WTC11 (cell line): ENCODE measurements around the gene P2RY11. TPM values are rescaled to one million over a fixed set of nuclear protein-coding genes. Genes with fewer than 3 reads are reported as not detected.

Experiments
- ATAC-seq: fragments of 200-7000 bp; cut with Tn5 transposase; 2 replicates; pipeline ENCODE4 v1.10.0; 2021; ENCODE audit warnings: mild to moderate bottlenecking, moderate library complexity
- CTCF ChIA-PET: fragments of 300-600 bp; sonication (Branson Sonifier 250); formaldehyde crosslinking; loops from one replicate; lab custom pipeline; 2021; ENCODE audit warnings: antibody characterized with exemption; lab: Charles Lee
- POLR2A ChIA-PET: fragments of 350-600 bp; sonication (Branson Sonifier 250); formaldehyde crosslinking; loops from one replicate; lab custom pipeline; 2021; ENCODE audit warnings: antibody characterized with exemption; lab: Charles Lee
- DNase-seq: peaks from one replicate; pipeline ENCODE4 v3.0.0; 2021; ENCODE audit warnings: low spot score
- H3K27ac Mint-ChIP-seq: 2 replicates; pipeline ENCODE4 v1.8.0; 2021; ENCODE audit warnings: mixed read lengths
- H3K27me3 Mint-ChIP-seq: 2 replicates; pipeline ENCODE4 v1.8.0; 2021; ENCODE audit warnings: low read depth, mild to moderate bottlenecking, moderate library complexity, mixed read lengths
- H3K36me3 Mint-ChIP-seq: 2 replicates; pipeline ENCODE4 v1.8.0; 2021; ENCODE audit warnings: mixed read lengths
- H3K4me1 Mint-ChIP-seq: 2 replicates; pipeline ENCODE4 v1.8.0; 2022; ENCODE audit warnings: mixed read lengths
- H3K4me3 Mint-ChIP-seq: 2 replicates; pipeline ENCODE4 v1.8.0; 2021; ENCODE audit warnings: mild to moderate bottlenecking, moderate library complexity, mixed read lengths
- H3K9me3 Mint-ChIP-seq: 2 replicates; pipeline ENCODE4 v1.8.0; 2021; ENCODE audit warnings: mixed read lengths
- CREB1 ChIP-seq: sonication (generic); formaldehyde crosslinking; IDR thresholded peaks from 2 replicates; pipeline ENCODE4 v1.8.0; 2023; ENCODE audit warnings: mild to moderate bottlenecking, missing genetic modification reagents
- CREM ChIP-seq: sonication (generic); formaldehyde crosslinking; IDR thresholded peaks from 2 replicates; pipeline ENCODE4 v1.8.1; 2022; ENCODE audit warnings: mild to moderate bottlenecking, missing genetic modification reagents, moderate library complexity
- EMX1 ChIP-seq: fragments of 250-450 bp; sonication (Bioruptor Pico); IDR thresholded peaks from 2 replicates; pipeline ENCODE4 v1.8.0; 2021; ENCODE audit warnings: mild to moderate bottlenecking
- JUN ChIP-seq: sonication (generic); formaldehyde crosslinking; IDR thresholded peaks from 2 replicates; pipeline ENCODE4 v1.8.0; 2023; ENCODE audit warnings: mild to moderate bottlenecking, missing genetic modification reagents
- MYBL2 ChIP-seq: sonication (generic); formaldehyde crosslinking; IDR thresholded peaks from 2 replicates; pipeline ENCODE4 v1.8.1; 2023; ENCODE audit warnings: mild to moderate bottlenecking, moderate library complexity, missing genetic modification reagents
- NFATC4 ChIP-seq: fragments of 250-450 bp; sonication (Bioruptor Pico); IDR thresholded peaks from 2 replicates; pipeline ENCODE4 v1.9.0; 2021; ENCODE audit warnings: mild to moderate bottlenecking
- NFE2L1 ChIP-seq: sonication (generic); formaldehyde crosslinking; IDR thresholded peaks from 2 replicates; pipeline ENCODE4 v1.8.1; 2023; ENCODE audit warnings: missing genetic modification reagents
- SP1 ChIP-seq: sonication (generic); formaldehyde crosslinking; conservative IDR thresholded peaks from 2 replicates; pipeline ENCODE4 v1.8.1; 2022; ENCODE audit warnings: missing genetic modification reagents
- TCF7 ChIP-seq: sonication (generic); formaldehyde crosslinking; IDR thresholded peaks from 2 replicates; pipeline ENCODE4 v1.8.0; 2022; ENCODE audit warnings: mild to moderate bottlenecking, low read depth, missing genetic modification reagents, moderate library complexity
- TP53 ChIP-seq: sonication (generic); formaldehyde crosslinking; IDR thresholded peaks from 2 replicates; pipeline ENCODE4 v1.8.1; 2023; ENCODE audit warnings: mild to moderate bottlenecking, missing genetic modification reagents
- ZNF219 ChIP-seq: sonication (generic); formaldehyde crosslinking; IDR thresholded peaks from 2 replicates; pipeline ENCODE4 v1.8.0; 2023; ENCODE audit warnings: missing genetic modification reagents, mild to moderate bottlenecking, borderline replicate concordance
- ZNF263 ChIP-seq: sonication (generic); formaldehyde crosslinking; IDR thresholded peaks from 2 replicates; pipeline ENCODE4 v1.8.1; 2022; ENCODE audit warnings: low read depth, mild to moderate bottlenecking, moderate library complexity, missing genetic modification reagents
- ZNF423 ChIP-seq: fragments of 250-450 bp; sonication (Bioruptor Pico); IDR thresholded peaks from 2 replicates; pipeline ENCODE4 v2.1.2; 2022; ENCODE audit warnings: mild to moderate bottlenecking, moderate library complexity
- ZNF671 ChIP-seq: fragments of 250-450 bp; sonication (Bioruptor Pico); IDR thresholded peaks from 2 replicates; pipeline ENCODE4 v1.8.0; 2021; ENCODE audit warnings: mild to moderate bottlenecking
- total RNA-seq: library from RNA; stranded (reverse); gene quantifications from 3 replicates; pipeline ENCODE4 v1.2.3, GENCODE V29; 2021
- TF ChIP-seq, protein P1 (sequence below): sonication (generic); formaldehyde crosslinking; IDR thresholded peaks from 2 replicates; pipeline ENCODE4 v1.8.0; 2022; ENCODE audit warnings: missing genetic modification reagents
- TF ChIP-seq, protein P2 (sequence below): sonication (generic); formaldehyde crosslinking; IDR thresholded peaks from 2 replicates; pipeline ENCODE4 v1.8.1; 2023; ENCODE audit warnings: mild to moderate bottlenecking, missing genetic modification reagents, moderate library complexity
- TF ChIP-seq, protein P3 (sequence below): fragments of 250-450 bp; sonication (Bioruptor Pico); IDR thresholded peaks from 2 replicates; pipeline ENCODE4 v2.1.2; 2022; ENCODE audit warnings: mild to moderate bottlenecking, moderate library complexity
- TF ChIP-seq, protein P4 (sequence below): sonication (generic); formaldehyde crosslinking; IDR thresholded peaks from 2 replicates; pipeline ENCODE4 v1.8.1; 2023; ENCODE audit warnings: mild to moderate bottlenecking, missing genetic modification reagents
- TF ChIP-seq, protein P5 (sequence below): sonication (generic); formaldehyde crosslinking; IDR thresholded peaks from 2 replicates; pipeline ENCODE4 v1.8.0; 2022; ENCODE audit warnings: mild to moderate bottlenecking, missing genetic modification reagents

Gene P2RY11
- total RNA-seq, 1 experiment from 2014 or later, result 21.0 TPM

DNA sequence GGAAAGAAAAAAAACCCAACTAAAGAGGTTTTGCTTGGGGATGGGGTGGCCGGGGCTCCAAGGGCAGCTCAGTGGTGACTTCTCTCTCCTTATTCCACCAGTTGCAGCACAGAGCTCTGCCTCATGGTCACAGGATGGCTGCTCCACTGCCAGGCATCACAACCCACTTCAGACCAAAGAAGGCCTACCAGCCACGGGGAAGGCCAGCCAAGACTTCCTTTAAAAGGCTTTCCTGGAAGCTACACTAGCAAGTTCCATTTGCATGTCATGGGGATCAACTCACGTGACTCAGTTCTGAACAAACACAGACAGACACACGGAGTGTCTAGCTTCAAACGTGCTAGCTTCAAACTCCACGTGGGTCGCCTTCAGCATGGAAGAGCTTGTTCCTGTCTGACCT, 21.4 kb downstream of the P2RY11 start (continued):
- TF ChIP-seq, protein P1, sequence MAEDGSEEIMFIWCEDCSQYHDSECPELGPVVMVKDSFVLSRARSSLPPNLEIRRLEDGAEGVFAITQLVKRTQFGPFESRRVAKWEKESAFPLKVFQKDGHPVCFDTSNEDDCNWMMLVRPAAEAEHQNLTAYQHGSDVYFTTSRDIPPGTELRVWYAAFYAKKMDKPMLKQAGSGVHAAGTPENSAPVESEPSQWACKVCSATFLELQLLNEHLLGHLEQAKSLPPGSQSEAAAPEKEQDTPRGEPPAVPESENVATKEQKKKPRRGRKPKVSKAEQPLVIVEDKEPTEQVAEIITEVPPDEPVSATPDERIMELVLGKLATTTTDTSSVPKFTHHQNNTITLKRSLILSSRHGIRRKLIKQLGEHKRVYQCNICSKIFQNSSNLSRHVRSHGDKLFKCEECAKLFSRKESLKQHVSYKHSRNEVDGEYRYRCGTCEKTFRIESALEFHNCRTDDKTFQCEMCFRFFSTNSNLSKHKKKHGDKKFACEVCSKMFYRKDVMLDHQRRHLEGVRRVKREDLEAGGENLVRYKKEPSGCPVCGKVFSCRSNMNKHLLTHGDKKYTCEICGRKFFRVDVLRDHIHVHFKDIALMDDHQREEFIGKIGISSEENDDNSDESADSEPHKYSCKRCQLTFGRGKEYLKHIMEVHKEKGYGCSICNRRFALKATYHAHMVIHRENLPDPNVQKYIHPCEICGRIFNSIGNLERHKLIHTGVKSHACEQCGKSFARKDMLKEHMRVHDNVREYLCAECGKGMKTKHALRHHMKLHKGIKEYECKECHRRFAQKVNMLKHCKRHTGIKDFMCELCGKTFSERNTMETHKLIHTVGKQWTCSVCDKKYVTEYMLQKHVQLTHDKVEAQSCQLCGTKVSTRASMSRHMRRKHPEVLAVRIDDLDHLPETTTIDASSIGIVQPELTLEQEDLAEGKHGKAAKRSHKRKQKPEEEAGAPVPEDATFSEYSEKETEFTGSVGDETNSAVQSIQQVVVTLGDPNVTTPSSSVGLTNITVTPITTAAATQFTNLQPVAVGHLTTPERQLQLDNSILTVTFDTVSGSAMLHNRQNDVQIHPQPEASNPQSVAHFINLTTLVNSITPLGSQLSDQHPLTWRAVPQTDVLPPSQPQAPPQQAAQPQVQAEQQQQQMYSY (CRISPR knock-in tag), result no peak
- TF ChIP-seq NFE2L1 (CRISPR knock-in tag), result no peak

DNA sequence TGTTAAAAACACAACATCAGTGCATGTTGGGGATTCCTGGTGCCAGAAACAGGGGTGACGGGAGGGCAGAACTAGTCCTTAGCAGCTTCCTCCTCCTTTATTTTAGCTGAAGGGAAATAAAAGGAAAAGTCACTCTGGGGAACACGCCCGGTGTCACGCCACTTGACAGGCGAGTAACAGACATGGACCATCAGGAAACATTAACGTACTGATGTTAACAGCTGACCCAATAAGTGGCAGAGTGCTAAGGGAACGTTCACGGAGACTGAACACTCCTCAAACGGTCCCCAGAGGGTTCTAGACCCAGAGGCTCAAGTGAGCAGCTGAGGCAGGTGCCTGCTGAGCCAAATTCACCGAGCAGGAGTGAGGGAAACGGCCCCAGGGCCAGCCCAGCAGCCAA, 22.1 kb downstream of the P2RY11 start:
- ChIA-PET CTCF (interaction anchor here (1.3 kb wide), 1 partner anchor 116 kb away, joined by 3 read pairs; no protein-coding TSS in a partner anchor), POLR2A (no interaction called here)
- TF ChIP-seq ZNF671 (CRISPR knock-in tag) (no peak), EMX1 (CRISPR knock-in tag) (no peak), ZNF219 (CRISPR knock-in tag) (no peak), ZNF423 (CRISPR knock-in tag) (no peak), ZNF263 (CRISPR knock-in tag) (no peak), NFATC4 (CRISPR knock-in tag) (no peak), SP1 (no peak), TP53 (CRISPR knock-in tag) (no peak), JUN (CRISPR knock-in tag) (no peak), CREB1 (CRISPR knock-in tag) (no peak)
- TF ChIP-seq, protein P2, sequence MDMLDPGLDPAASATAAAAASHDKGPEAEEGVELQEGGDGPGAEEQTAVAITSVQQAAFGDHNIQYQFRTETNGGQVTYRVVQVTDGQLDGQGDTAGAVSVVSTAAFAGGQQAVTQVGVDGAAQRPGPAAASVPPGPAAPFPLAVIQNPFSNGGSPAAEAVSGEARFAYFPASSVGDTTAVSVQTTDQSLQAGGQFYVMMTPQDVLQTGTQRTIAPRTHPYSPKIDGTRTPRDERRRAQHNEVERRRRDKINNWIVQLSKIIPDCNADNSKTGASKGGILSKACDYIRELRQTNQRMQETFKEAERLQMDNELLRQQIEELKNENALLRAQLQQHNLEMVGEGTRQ (CRISPR knock-in tag), result no peak
- TF ChIP-seq, protein P3, sequence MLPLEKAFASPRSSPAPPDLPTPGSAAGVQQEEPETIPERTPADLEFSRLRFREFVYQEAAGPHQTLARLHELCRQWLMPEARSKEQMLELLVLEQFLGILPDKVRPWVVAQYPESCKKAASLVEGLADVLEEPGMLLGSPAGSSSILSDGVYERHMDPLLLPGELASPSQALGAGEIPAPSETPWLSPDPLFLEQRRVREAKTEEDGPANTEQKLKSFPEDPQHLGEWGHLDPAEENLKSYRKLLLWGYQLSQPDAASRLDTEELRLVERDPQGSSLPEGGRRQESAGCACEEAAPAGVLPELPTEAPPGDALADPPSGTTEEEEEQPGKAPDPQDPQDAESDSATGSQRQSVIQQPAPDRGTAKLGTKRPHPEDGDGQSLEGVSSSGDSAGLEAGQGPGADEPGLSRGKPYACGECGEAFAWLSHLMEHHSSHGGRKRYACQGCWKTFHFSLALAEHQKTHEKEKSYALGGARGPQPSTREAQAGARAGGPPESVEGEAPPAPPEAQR (CRISPR knock-in tag), result no peak
- TF ChIP-seq, protein P4, sequence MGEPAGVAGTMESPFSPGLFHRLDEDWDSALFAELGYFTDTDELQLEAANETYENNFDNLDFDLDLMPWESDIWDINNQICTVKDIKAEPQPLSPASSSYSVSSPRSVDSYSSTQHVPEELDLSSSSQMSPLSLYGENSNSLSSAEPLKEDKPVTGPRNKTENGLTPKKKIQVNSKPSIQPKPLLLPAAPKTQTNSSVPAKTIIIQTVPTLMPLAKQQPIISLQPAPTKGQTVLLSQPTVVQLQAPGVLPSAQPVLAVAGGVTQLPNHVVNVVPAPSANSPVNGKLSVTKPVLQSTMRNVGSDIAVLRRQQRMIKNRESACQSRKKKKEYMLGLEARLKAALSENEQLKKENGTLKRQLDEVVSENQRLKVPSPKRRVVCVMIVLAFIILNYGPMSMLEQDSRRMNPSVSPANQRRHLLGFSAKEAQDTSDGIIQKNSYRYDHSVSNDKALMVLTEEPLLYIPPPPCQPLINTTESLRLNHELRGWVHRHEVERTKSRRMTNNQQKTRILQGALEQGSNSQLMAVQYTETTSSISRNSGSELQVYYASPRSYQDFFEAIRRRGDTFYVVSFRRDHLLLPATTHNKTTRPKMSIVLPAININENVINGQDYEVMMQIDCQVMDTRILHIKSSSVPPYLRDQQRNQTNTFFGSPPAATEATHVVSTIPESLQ, result no peak
- Mint-ChIP-seq H3K4me3 (no peak overlapping the region), H3K36me3 (peaks cover 36% of the 10 kb centered on the region), H3K27ac (no peak overlapping the region), H3K9me3 (no peaks in the 10 kb centered on the region), H3K4me1 (no peaks in the 10 kb centered on the region), H3K27me3 (no peaks in the 10 kb centered on the region)
- ATAC-seq, result no peak
- no peak for DNase-seq

DNA sequence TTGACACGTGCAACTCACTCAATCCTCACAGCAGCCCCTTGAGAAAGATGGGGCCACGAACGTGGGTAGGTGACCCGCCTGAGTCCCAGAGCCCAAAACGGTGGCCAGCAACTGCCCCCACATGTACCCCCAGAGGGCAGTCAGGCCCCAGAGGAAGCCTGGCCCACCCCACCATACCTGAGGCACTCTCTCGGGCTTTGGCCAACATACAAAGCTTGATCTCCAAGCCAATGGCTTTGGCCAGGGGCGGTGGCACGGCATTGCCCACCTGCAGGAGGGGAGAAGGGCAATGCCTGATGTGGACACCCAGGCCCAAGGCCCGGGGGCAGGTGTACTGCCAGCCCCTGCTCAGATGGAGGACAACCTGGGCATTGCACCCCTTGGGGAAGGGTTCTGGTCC, 22.5 kb downstream of the P2RY11 start:
- TF ChIP-seq TCF7 (no peak), CREM (no peak), MYBL2 (no peak)
- TF ChIP-seq, protein P5, sequence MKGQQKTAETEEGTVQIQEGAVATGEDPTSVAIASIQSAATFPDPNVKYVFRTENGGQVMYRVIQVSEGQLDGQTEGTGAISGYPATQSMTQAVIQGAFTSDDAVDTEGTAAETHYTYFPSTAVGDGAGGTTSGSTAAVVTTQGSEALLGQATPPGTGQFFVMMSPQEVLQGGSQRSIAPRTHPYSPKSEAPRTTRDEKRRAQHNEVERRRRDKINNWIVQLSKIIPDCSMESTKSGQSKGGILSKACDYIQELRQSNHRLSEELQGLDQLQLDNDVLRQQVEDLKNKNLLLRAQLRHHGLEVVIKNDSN, result no peak
- TF ChIP-seq, all 79 proteins: peak for 0
- POLR2A ChIA-PET, result no interaction called here
- CTCF ChIA-PET, result no interaction called here
- no peak overlapping the region for H3K4me3 Mint-ChIP-seq
- ATAC-seq (no peak), DNase-seq (no peak)
- H3K4me1 Mint-ChIP-seq, result no peaks in the 10 kb centered on the region
- peaks cover 40% of the 10 kb centered on the region for H3K36me3 Mint-ChIP-seq
- H3K27me3 Mint-ChIP-seq, result no peaks in the 10 kb centered on the region
- no peaks in the 10 kb centered on the region for H3K9me3 Mint-ChIP-seq
- H3K27ac Mint-ChIP-seq, result no peak overlapping the region
